Measurements from ENCODE around the gene LCN12.

DNA sequence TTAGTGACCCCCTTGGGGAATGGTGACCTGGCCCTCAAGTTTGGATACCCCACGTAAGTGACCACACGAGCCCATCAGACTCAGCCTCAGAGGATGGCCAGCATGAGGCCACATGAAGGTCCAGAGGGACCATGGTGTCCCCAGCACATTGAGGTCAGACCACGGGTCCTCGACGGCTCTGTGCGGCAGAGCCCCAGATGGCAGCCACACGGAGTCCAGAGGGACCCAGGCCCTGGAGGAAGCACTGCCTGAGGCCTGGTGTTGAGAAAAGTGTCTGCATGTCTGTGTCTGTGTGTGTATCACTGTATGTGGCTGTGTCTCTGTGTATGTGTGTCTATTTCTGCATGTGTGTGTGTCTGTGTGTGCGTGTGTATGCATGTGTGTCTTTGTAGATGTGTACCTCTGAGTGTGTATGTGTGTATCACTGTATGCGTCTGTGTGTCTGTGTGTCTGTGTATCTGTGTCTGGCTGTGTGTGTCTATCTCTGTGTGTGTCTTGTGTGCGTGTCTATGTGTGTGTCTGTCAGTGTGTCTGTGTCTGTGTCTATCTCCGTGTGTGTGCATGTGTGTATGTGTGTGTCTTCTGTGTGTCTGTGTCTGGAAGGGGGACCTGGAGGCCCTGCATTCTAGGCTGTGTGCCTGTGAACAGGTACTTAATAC, 31.7 kb downstream of the LCN12 start:
- TF ChIP-seq CTCF (IDR thresholded peaks at IDR 0.05; ENCODE audit: insufficient read depth, low read length, poor library complexity, severe bottlenecking) (no peak), EZH2phosphoT487 (conservative IDR thresholded peaks at IDR 0.05; ENCODE audit: low read length) (no peak)

All from SU-DHL-6 (cell line).